Liver (tissue), 9 donors: ENCODE results near the gene IDI2. TPM values are rescaled to one million over a fixed set of nuclear protein-coding genes. Genes with fewer than 3 reads are reported as not detected.

Source experiments
- DNase-seq: peaks from one replicate; pipeline ENCODE4 v3.0.0-alpha.2; 2017; ENCODE audit warnings: low spot score
- H3K27ac ChIP-seq, 2 donors: one replicate each; pipeline ENCODE4 v1.7.0; 2013; ENCODE audit warnings: inconsistent platforms in 2 of 2, low read length in 2 of 2, control low read depth in 1 of 2, low read depth in 1 of 2, mild to moderate bottlenecking in 1 of 2
- H3K27me3 ChIP-seq, 4 donors: one replicate each; pipeline versions ENCODE4 v1.6.1 to v1.7.0; 2013; ENCODE audit warnings: low read length in 3 of 4, inconsistent platforms in 1 of 4, mild to moderate bottlenecking in 1 of 4, moderate library complexity in 1 of 4; ENCODE audit not compliant: control insufficient read depth in 4 of 4, insufficient read depth in 4 of 4
- H3K36me3 ChIP-seq, 4 donors: one replicate each; pipeline versions ENCODE4 v1.6.1 to v1.7.0; 2013; ENCODE audit warnings: low read length in 3 of 4, mild to moderate bottlenecking in 3 of 4, low read depth in 1 of 4, moderate library complexity in 1 of 4; ENCODE audit not compliant: control insufficient read depth in 4 of 4, insufficient read depth in 3 of 4
- H3K4me1 ChIP-seq, 4 donors: one replicate each; pipeline versions ENCODE4 v1.6.1 to v1.7.0; 2013; ENCODE audit warnings: low read length in 3 of 4, mild to moderate bottlenecking in 3 of 4, moderate library complexity in 1 of 4; ENCODE audit not compliant: control insufficient read depth in 4 of 4, insufficient read depth in 4 of 4
- H3K4me3 ChIP-seq, 3 donors: one replicate each; pipeline versions ENCODE4 v1.6.1 to v1.7.0; 2013; ENCODE audit warnings: low read length in 3 of 3, control low read depth in 1 of 3, low read depth in 1 of 3, mild to moderate bottlenecking in 1 of 3
- H3K9ac ChIP-seq, 2 donors: one replicate each; pipeline ENCODE4 v1.7.0; 2013; ENCODE audit warnings: low read length in 2 of 2, mild to moderate bottlenecking in 2 of 2, moderate library complexity in 2 of 2, control low read depth in 1 of 2, low read depth in 1 of 2
- H3K9me3 ChIP-seq, 4 donors: one replicate each; pipeline versions ENCODE4 v1.6.1 to v1.7.0; 2013; ENCODE audit warnings: low read length in 3 of 4; ENCODE audit not compliant: control insufficient read depth in 4 of 4
- ATF3 ChIP-seq: IDR thresholded peaks from 2 replicates; pipeline ENCODE4 v1.6.1; 2016; ENCODE audit warnings: antibody characterized with exemption
- CTCF ChIP-seq: fragments of 150-350 bp; IDR thresholded peaks from 2 replicates; pipeline ENCODE4 v1.5.1; 2017; ENCODE audit warnings: improper control_type of control experiment, low read depth, low read length; ENCODE audit not compliant: missing input control
- EGR1 ChIP-seq, 2 donors: IDR thresholded peaks; 2 replicates each; pipeline ENCODE4 v1.6.1; 2016 to 2018; ENCODE audit warnings: antibody characterized with exemption in 2 of 2, low read depth in 2 of 2
- FOXA1 ChIP-seq: IDR thresholded peaks from 2 replicates; pipeline ENCODE4 v1.6.1; 2016; ENCODE audit warnings: antibody characterized with exemption
- FOXA2 ChIP-seq: IDR thresholded peaks from 2 replicates; pipeline ENCODE4 v1.6.1; 2016; ENCODE audit warnings: antibody characterized with exemption
- GABPA ChIP-seq, 2 donors: IDR thresholded peaks in 1 of 2; conservative IDR thresholded peaks in 1 of 2; 2 replicates each; pipeline ENCODE4 v1.6.1; 2016; ENCODE audit warnings: antibody characterized with exemption in 2 of 2, mild to moderate bottlenecking in 1 of 2, moderate library complexity in 1 of 2
- HNF4A ChIP-seq, 2 donors: conservative IDR thresholded peaks; 2 replicates each; pipeline ENCODE4 v1.6.1; 2016; ENCODE audit warnings: antibody characterized with exemption in 2 of 2, mild to moderate bottlenecking in 2 of 2
- HNF4G ChIP-seq: IDR thresholded peaks from 2 replicates; pipeline ENCODE4 v1.6.1; 2016; ENCODE audit warnings: antibody characterized with exemption
- JUND ChIP-seq, 2 donors: IDR thresholded peaks; 2 replicates each; pipeline ENCODE4 v1.6.1; 2016; ENCODE audit warnings: antibody characterized with exemption in 2 of 2
- MAX ChIP-seq: IDR thresholded peaks from 2 replicates; pipeline ENCODE4 v1.6.1; 2016; ENCODE audit warnings: antibody characterized with exemption
- NR2F2 ChIP-seq: IDR thresholded peaks from 2 replicates; pipeline ENCODE4 v1.6.1; 2016; ENCODE audit warnings: antibody characterized with exemption
- RAD21 ChIP-seq, 2 donors: IDR thresholded peaks; 2 replicates each; pipeline ENCODE4 v1.6.1; 2016; ENCODE audit warnings: antibody characterized with exemption in 2 of 2, mild to moderate bottlenecking in 2 of 2
- REST ChIP-seq: IDR thresholded peaks from 2 replicates; pipeline ENCODE4 v1.6.1; 2016; ENCODE audit warnings: antibody characterized with exemption, mild to moderate bottlenecking
- RXRA ChIP-seq, 2 donors: IDR thresholded peaks; 2 replicates each; pipeline ENCODE4 v1.6.1; 2017 to 2018; ENCODE audit warnings: antibody characterized with exemption in 2 of 2, mild to moderate bottlenecking in 1 of 2
- TAF1 ChIP-seq: conservative IDR thresholded peaks from 2 replicates; pipeline ENCODE4 v1.6.1; 2016; ENCODE audit warnings: antibody characterized with exemption, mild to moderate bottlenecking
- YY1 ChIP-seq: IDR thresholded peaks from 2 replicates; pipeline ENCODE4 v1.6.1; 2016; ENCODE audit warnings: antibody characterized with exemption, mild to moderate bottlenecking
- ZBTB33 ChIP-seq: IDR thresholded peaks from 2 replicates; pipeline ENCODE4 v1.6.1; 2016; ENCODE audit warnings: antibody characterized with exemption
- WGBS: extraction: QIAGEN DNeasy Blood & Tissue Kit; methylation state at CpG from one replicate; pipeline ENCODE4 v1.1.7; 2013; 5-methylcytosine and 5-hydroxymethylcytosine counted together
- polyA plus RNA-seq, 2 donors: library from polyadenylated mRNA; stranded (reverse) in 1 of 2; unstranded in 1 of 2; fragments of 200-250 nt in 1 of 2; fragments of >200 nt in 1 of 2; fragmentation: Nextera tagmentation in 1 of 2; extraction: Ambion mirVana in 1 of 2; gene quantifications; one replicate each; pipeline versions ENCODE4 v1.2.1 to v1.2.3, GENCODE V29; 2013 to 2015
- total RNA-seq, 2 donors: library from RNA; depleted of rRNA; stranded (reverse); fragments of >200 nt; gene quantifications; one replicate each; pipeline ENCODE4 v1.2.3, GENCODE V29; 2014
- donor health status: healthy.
- donor health status: healthy.
- donor health status: healthy.
- donor health status: healthy.
- donor health status: healthy.

Gene IDI2
- total and polyA plus RNA-seq, 4 donors = not detected

GRCh38 chr10:1036341-1036791 is 10.7 kb upstream of the IDI2 start:
- no peak overlapping the region for H3K27ac ChIP-seq
- 87% methylated on average over 14 of the region's 14 CpGs for WGBS
- TF ChIP-seq HNF4A (conservative IDR thresholded peaks at IDR 0.05) = no peak
- TF ChIP-seq RXRA (IDR thresholded peaks at IDR 0.05) = no peak
- TF ChIP-seq YY1 = no peak
- no peak for TF ChIP-seq TAF1
- peaks cover 1 to 18% (median 16%) of the 10 kb centered on the region in 4 donors for H3K36me3 ChIP-seq
- H3K9ac ChIP-seq = no peak overlapping the region
- H3K4me3 ChIP-seq = no peak overlapping the region
- no peak for DNase-seq
- no peaks in the 10 kb centered on the region for H3K4me1 ChIP-seq
- H3K9me3 ChIP-seq = no peaks in the 10 kb centered on the region
- H3K27me3 ChIP-seq = no peaks in the 10 kb centered on the region

GRCh38 chr10:1035201-1035600 is 9.5 kb upstream of the IDI2 start:
- no peaks in the 10 kb centered on the region for H3K4me1 ChIP-seq
- H3K27ac ChIP-seq = no peak overlapping the region
- 87% methylated on average over 6 of the region's 6 CpGs for WGBS
- H3K9me3 ChIP-seq = no peaks in the 10 kb centered on the region
- no peak overlapping the region for H3K9ac ChIP-seq
- H3K27me3 ChIP-seq = no peaks in the 10 kb centered on the region
- no peak for DNase-seq
- no peak overlapping the region for H3K4me3 ChIP-seq
- peaks cover 1 to 9% (median 5%) of the 10 kb centered on the region in 4 donors for H3K36me3 ChIP-seq
- TF ChIP-seq RAD21 (IDR thresholded peaks at IDR 0.05) (no peak), YY1 (no peak), FOXA1 (no peak), RXRA (IDR thresholded peaks at IDR 0.05) (no peak), REST (no peak), HNF4A (conservative IDR thresholded peaks at IDR 0.05) (no peak), MAX (no peak), HNF4G (no peak), NR2F2 (no peak), GABPA (IDR thresholded peaks at IDR 0.05 in 1 of 2, conservative IDR thresholded peaks at IDR 0.05 in 1 of 2) (no peak), ATF3 (no peak), FOXA2 (no peak), TAF1 (no peak), JUND (IDR thresholded peaks at IDR 0.05) (no peak), EGR1 (IDR thresholded peaks at IDR 0.05; ENCODE audit: low read depth in 2 of 2) (no peak), CTCF (no peak), ZBTB33 (no peak)
